BJ (cell line): ENCODE measurements around the gene DGCR6. TPM values are rescaled to one million over a fixed set of nuclear protein-coding genes. Genes with fewer than 3 reads are reported as not detected.
"Not testable (repeated sequence)": the region's sequence is repeated elsewhere in the genome, so short reads cannot be mapped to it uniquely, and the experiment has no call there.

Source experiments
- CTCF ChIA-PET: fragments of 350-600 bp; formaldehyde crosslinking; extraction: SDS; loops from one replicate; lab custom pipeline; 2021; ENCODE audit warnings: antibody characterized with exemption, inconsistent platforms; lab: Yijun Ruan, JAX
- POLR2A ChIA-PET: fragments of 300-600 bp; sonication (Branson Sonifier 250); formaldehyde crosslinking; extraction: SDS; loops from one replicate; lab custom pipeline; 2021; ENCODE audit warnings: antibody characterized with exemption; lab: Charles Lee
- DNase-seq: peaks from one replicate; pipeline ENCODE4 v3.0.0-alpha.2; 2011; ENCODE audit warnings: low read depth
- H3K27me3 ChIP-seq: 2 replicates; pipeline ENCODE4 v1.6.0; 2011; ENCODE audit warnings: low read length; ENCODE audit not compliant: control insufficient read depth, insufficient read depth
- H3K36me3 ChIP-seq: 2 replicates; pipeline ENCODE4 v1.5.1; 2011; ENCODE audit warnings: low read length; ENCODE audit not compliant: control insufficient read depth, insufficient read depth
- H3K4me3 ChIP-seq: 2 replicates; pipeline ENCODE4 v1.5.1; 2011; ENCODE audit warnings: low read depth, mild to moderate bottlenecking, control low read depth, low read length
- CTCF ChIP-seq: IDR thresholded peaks from 2 replicates; pipeline ENCODE4 v1.5.1; 2011; ENCODE audit warnings: low read depth, mild to moderate bottlenecking, control low read depth, inconsistent platforms, low read length, moderate library complexity; ENCODE audit not compliant: insufficient read depth
- polyA plus RNA-seq: library from polyadenylated mRNA; depleted of rRNA; stranded (reverse); fragments of >200 nt; gene quantifications from 2 replicates; pipeline ENCODE4 v1.2.3, GENCODE V29; 2011

DGCR6 gene
- polyA plus RNA-seq, 1 experiment = 0.77 TPM

GRCh38 chr22:18906896-18907295 lies 776 bp downstream of the DGCR6 start:
- POLR2A ChIA-PET = no interaction called here
- CTCF ChIA-PET = interaction anchor here (1.1 to 2.0 kb wide), 2 partner anchors 9 to 23 kb away, joined by 4 to 11 read pairs; no protein-coding TSS in a partner anchor
- no peak for DNase-seq
- Histone ChIP-seq H3K36me3 (no peaks in the 10 kb centered on the region), H3K4me3 (no peak overlapping the region), H3K27me3 (no peaks in the 10 kb centered on the region)
- no peak for TF ChIP-seq CTCF

DNA sequence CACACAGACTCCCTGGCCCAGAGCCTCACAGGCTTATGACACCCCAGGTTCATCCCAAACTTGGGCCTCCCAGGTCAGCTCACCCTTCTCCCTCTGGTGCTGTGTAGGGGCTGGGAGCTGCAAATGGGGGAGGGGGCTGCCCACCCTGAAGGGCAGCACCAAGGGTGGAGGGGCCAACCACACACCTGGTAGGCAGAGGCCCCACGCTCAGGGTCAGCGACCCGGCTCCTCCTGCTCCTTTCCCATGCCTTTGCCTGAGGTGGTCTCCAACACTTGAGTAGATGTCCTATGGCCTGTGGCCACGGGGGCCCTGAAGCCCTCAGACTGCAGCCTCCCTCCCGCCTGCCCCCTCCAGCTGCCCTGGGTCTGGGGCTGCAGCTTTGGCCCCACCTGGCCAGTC lies 3.4 kb downstream of the DGCR6 start:
- ChIA-PET POLR2A (no interaction called here), CTCF (interaction anchor here (0.6 to 1.1 kb wide), 2 partner anchors 9 to 20 kb away, joined by 3 read pairs; no protein-coding TSS in a partner anchor)
- no peaks in the 10 kb centered on the region for H3K27me3 ChIP-seq
- TF ChIP-seq CTCF = no peak
- no peak overlapping the region for H3K4me3 ChIP-seq
- no peak for DNase-seq
- no peaks in the 10 kb centered on the region for H3K36me3 ChIP-seq

- POLR2A ChIA-PET, CTCF ChIA-PET, DNase-seq, H3K4me3 ChIP-seq, H3K36me3 ChIP-seq, H3K27me3 ChIP-seq: not testable (repeated sequence)
These were observed 5.4 kb downstream of the DGCR6 start for GRCh38 chr22:18911535-18911934.

- DNase-seq, H3K36me3 ChIP-seq, H3K27me3 ChIP-seq, H3K4me3 ChIP-seq, CTCF ChIA-PET, POLR2A ChIA-PET: not testable (repeated sequence)
These were observed 6.3 kb downstream of the DGCR6 start for GRCh38 chr22:18912264-18912946.

- H3K27me3 ChIP-seq, CTCF ChIA-PET, DNase-seq, H3K4me3 ChIP-seq, POLR2A ChIA-PET, H3K36me3 ChIP-seq: not testable (repeated sequence)
These were observed 8.4 kb downstream of the DGCR6 start for GRCh38 chr22:18914558-18914957.

- DNase-seq, H3K4me3 ChIP-seq, H3K27me3 ChIP-seq, POLR2A ChIA-PET, H3K36me3 ChIP-seq: not testable (repeated sequence)
- CTCF ChIA-PET = interaction anchor here (0.7 kb wide), 1 partner anchor 9 kb away, joined by 4 read pairs; no protein-coding TSS in a partner anchor
These were observed 9.4 kb downstream of the DGCR6 start for GRCh38 chr22:18915550-18915949.

- DNase-seq, H3K27me3 ChIP-seq, POLR2A ChIA-PET, CTCF ChIA-PET, H3K36me3 ChIP-seq, H3K4me3 ChIP-seq: not testable (repeated sequence)
These were observed 11.7 kb downstream of the DGCR6 start for GRCh38 chr22:18917818-18918217.

- DNase-seq, POLR2A ChIA-PET, H3K27me3 ChIP-seq, H3K36me3 ChIP-seq, H3K4me3 ChIP-seq, CTCF ChIA-PET: not testable (repeated sequence)
These were observed 14.3 kb downstream of the DGCR6 start for GRCh38 chr22:18920257-18920902.
